M059J (cell line): ENCODE measurements around the gene PKD2L2. TPM values are rescaled to one million over a fixed set of nuclear protein-coding genes. Genes with fewer than 3 reads are reported as not detected.
"Not testable (repeated sequence)": the region's sequence is repeated elsewhere in the genome, so short reads cannot be mapped to it uniquely, and the experiment has no call there.

Source experiments
- DNase-seq: peaks from one replicate; pipeline ENCODE4 v3.0.0-alpha.2; 2012; ENCODE audit warnings: low read depth
- total RNA-seq: library from RNA; depleted of rRNA; stranded (reverse); fragments of >200 nt; shearing (Covaris generic); gene quantifications from 2 replicates; pipeline ENCODE4 v1.2.3, GENCODE V29; 2014; rRNA removed

The PKD2L2 gene
- total RNA-seq, 1 experiment from 2014 or later, result 0.17 TPM

- DNase-seq, result no peak
Measured at GRCh38 chr5:137957948-137958347, 68.7 kb downstream of the PKD2L2 start.

- no peak for DNase-seq
Measured at GRCh38 chr5:137959488-137959887, 70.2 kb downstream of the PKD2L2 start.

- no peak for DNase-seq
Measured at GRCh38 chr5:137960141-137960540, 70.9 kb downstream of the PKD2L2 start.

- DNase-seq, result no peak
Measured at GRCh38 chr5:137960819-137961218, 71.6 kb downstream of the PKD2L2 start.

- DNase-seq, result not testable (repeated sequence)
Measured at GRCh38 chr5:137970384-137970783, 81.1 kb downstream of the PKD2L2 start.

GRCh38 chr5:137975208-137975607 is 86.0 kb downstream of the PKD2L2 start:
- DNase-seq, result no peak

- DNase-seq, result no peak
Measured at GRCh38 chr5:137989419-137989818, 100.2 kb downstream of the PKD2L2 start.

Other genes starting within 250 kb of the PKD2L2 start
- 0.74 and 2.2 TPM in 2 replicates for gene KLHL3, start 153.4 kb upstream of the PKD2L2 start, total RNA-seq
- 5.8 and 9.7 TPM in 2 replicates for gene HNRNPA0, start 135.1 kb upstream of the PKD2L2 start, total RNA-seq
- gene MYOT, start 21.6 kb upstream of the PKD2L2 start, total RNA-seq, result not detected in 2 replicates
- 9.0 and 13.0 TPM in 2 replicates for gene FAM13B, start 143.6 kb downstream of the PKD2L2 start, total RNA-seq
- gene WNT8A, start 194.6 kb downstream of the PKD2L2 start, total RNA-seq, result 0.12 and 0.54 TPM in 2 replicates
- gene NME5, start 250.0 kb downstream of the PKD2L2 start, total RNA-seq, result 0.25 and 1.8 TPM in 2 replicates